Measurements from ENCODE around the gene GOLPH3. TPM values are rescaled to one million over a fixed set of nuclear protein-coding genes. Genes with fewer than 3 reads are reported as not detected.

GOLPH3 gene
- total and polyA plus RNA-seq, 4 donors = 64.1 to 116 (median 68.5) TPM

- H3K4me1 ChIP-seq (ENCODE audit: control insufficient read depth in 4 of 4, insufficient read depth in 4 of 4, low read length in 3 of 4) = peaks cover 9 to 40% (median 34%) of the 10 kb centered on the region in 4 donors
- 65% methylated on average over 4 of the region's 4 CpGs for WGBS
These were observed 26.2 kb downstream of the GOLPH3 start for GRCh38 chr5:32147959-32148358.

GRCh38 chr5:32147236-32147635, 26.9 kb downstream of the GOLPH3 start:
- no peaks in the 10 kb centered on the region for H3K36me3 ChIP-seq (ENCODE audit: control insufficient read depth in 4 of 4, insufficient read depth in 3 of 4, low read depth in 1 of 4, low read length in 3 of 4)
- TF ChIP-seq HNF4A (conservative IDR thresholded peaks at IDR 0.05) (peak; percentile 18 to 24), RXRA (IDR thresholded peaks at IDR 0.05) (no peak)
- no peaks in the 10 kb centered on the region for H3K9me3 ChIP-seq (ENCODE audit: control insufficient read depth in 4 of 4, low read length in 3 of 4)
- no peaks in the 10 kb centered on the region for H3K27me3 ChIP-seq (ENCODE audit: control insufficient read depth in 4 of 4, insufficient read depth in 4 of 4, low read length in 3 of 4)
- H3K27ac ChIP-seq (ENCODE audit: low read depth in 1 of 2, low read length in 2 of 2) = no peak overlapping the region
- 15% methylated on average over 3 of the region's 3 CpGs for WGBS
- no peak for DNase-seq (ENCODE audit: low spot score)
- no peak overlapping the region for H3K4me3 ChIP-seq (ENCODE audit: low read depth in 1 of 3, low read length in 3 of 3)
- H3K4me1 ChIP-seq (ENCODE audit: control insufficient read depth in 4 of 4, insufficient read depth in 4 of 4, low read length in 3 of 4) = peaks cover 8 to 34% (median 31%) of the 10 kb centered on the region in 4 donors
- peak overlapping the region in 1 of 2 donors; percentile 9 for H3K9ac ChIP-seq (ENCODE audit: low read depth in 1 of 2, low read length in 2 of 2)

More at GRCh38 chr5:32147959-32148358, 26.2 kb downstream of the GOLPH3 start:
- Histone ChIP-seq H3K27ac (ENCODE audit: low read depth in 1 of 2, low read length in 2 of 2) (no peak overlapping the region), H3K4me3 (ENCODE audit: low read depth in 1 of 3, low read length in 3 of 3) (no peak overlapping the region), H3K36me3 (ENCODE audit: control insufficient read depth in 4 of 4, insufficient read depth in 3 of 4, low read depth in 1 of 4, low read length in 3 of 4) (no peaks in the 10 kb centered on the region), H3K9ac (ENCODE audit: low read depth in 1 of 2, low read length in 2 of 2) (no peak overlapping the region), H3K9me3 (ENCODE audit: control insufficient read depth in 4 of 4, low read length in 3 of 4) (no peaks in the 10 kb centered on the region), H3K27me3 (ENCODE audit: control insufficient read depth in 4 of 4, insufficient read depth in 4 of 4, low read length in 3 of 4) (no peaks in the 10 kb centered on the region)
- DNase-seq (ENCODE audit: low spot score) = no peak
- peak; percentile 25 to 41 for TF ChIP-seq HNF4A (conservative IDR thresholded peaks at IDR 0.05)
- TF ChIP-seq CTCF (IDR thresholded peaks at IDR 0.05; ENCODE audit: low read depth, low read length, missing input control) = no peak
- peak; percentile 39 for TF ChIP-seq YY1 (IDR thresholded peaks at IDR 0.05)

GRCh38 chr5:32145378-32145777, 28.7 kb downstream of the GOLPH3 start:
- Histone ChIP-seq H3K9me3 (ENCODE audit: control insufficient read depth in 4 of 4, low read length in 3 of 4) (no peaks in the 10 kb centered on the region), H3K4me1 (ENCODE audit: control insufficient read depth in 4 of 4, insufficient read depth in 4 of 4, low read length in 3 of 4) (peaks cover 8 to 34% (median 30%) of the 10 kb centered on the region in 4 donors)
- 58% methylated on average over 2 of the region's 2 CpGs for WGBS

More at GRCh38 chr5:32145378-32145777, 28.7 kb downstream of the GOLPH3 start:
- Histone ChIP-seq H3K4me3 (ENCODE audit: low read depth in 1 of 3, low read length in 3 of 3) (no peak overlapping the region), H3K36me3 (ENCODE audit: control insufficient read depth in 4 of 4, insufficient read depth in 3 of 4, low read depth in 1 of 4, low read length in 3 of 4) (peaks cover 0 to 4% (median 0%) of the 10 kb centered on the region in 4 donors), H3K27me3 (ENCODE audit: control insufficient read depth in 4 of 4, insufficient read depth in 4 of 4, low read length in 3 of 4) (no peaks in the 10 kb centered on the region), H3K9ac (ENCODE audit: low read depth in 1 of 2, low read length in 2 of 2) (no peak overlapping the region), H3K27ac (ENCODE audit: low read depth in 1 of 2, low read length in 2 of 2) (no peak overlapping the region)
- TF ChIP-seq JUND (IDR thresholded peaks at IDR 0.05) (no peak), MAX (IDR thresholded peaks at IDR 0.05) (no peak), RAD21 (IDR thresholded peaks at IDR 0.05) (no peak), ZBTB33 (IDR thresholded peaks at IDR 0.05) (no peak), GABPA (IDR thresholded peaks at IDR 0.05 in 1 of 2, conservative IDR thresholded peaks at IDR 0.05 in 1 of 2) (no peak), FOXA1 (IDR thresholded peaks at IDR 0.05) (no peak), YY1 (IDR thresholded peaks at IDR 0.05) (no peak), REST (IDR thresholded peaks at IDR 0.05) (no peak), HNF4A (conservative IDR thresholded peaks at IDR 0.05) (no peak), TAF1 (conservative IDR thresholded peaks at IDR 0.05) (no peak), NR2F2 (IDR thresholded peaks at IDR 0.05) (no peak), EGR1 (IDR thresholded peaks at IDR 0.05; ENCODE audit: low read depth in 2 of 2) (no peak), RXRA (IDR thresholded peaks at IDR 0.05) (no peak), CTCF (IDR thresholded peaks at IDR 0.05; ENCODE audit: low read depth, low read length, missing input control) (no peak), HNF4G (IDR thresholded peaks at IDR 0.05) (no peak), SP1 (IDR thresholded peaks at IDR 0.05) (no peak)
- DNase-seq (ENCODE audit: low spot score) = no peak
